CMK (cell line): Measurements from ENCODE around the gene NF1.
"Not testable (repeated sequence)": the region's sequence is repeated elsewhere in the genome, so short reads cannot be mapped to it uniquely, and the experiment has no call there.

Source experiments
- DNase-seq: peaks from one replicate; pipeline ENCODE4 v3.0.0-alpha.2; 2010; ENCODE audit warnings: low read depth

NF1 gene

DNA sequence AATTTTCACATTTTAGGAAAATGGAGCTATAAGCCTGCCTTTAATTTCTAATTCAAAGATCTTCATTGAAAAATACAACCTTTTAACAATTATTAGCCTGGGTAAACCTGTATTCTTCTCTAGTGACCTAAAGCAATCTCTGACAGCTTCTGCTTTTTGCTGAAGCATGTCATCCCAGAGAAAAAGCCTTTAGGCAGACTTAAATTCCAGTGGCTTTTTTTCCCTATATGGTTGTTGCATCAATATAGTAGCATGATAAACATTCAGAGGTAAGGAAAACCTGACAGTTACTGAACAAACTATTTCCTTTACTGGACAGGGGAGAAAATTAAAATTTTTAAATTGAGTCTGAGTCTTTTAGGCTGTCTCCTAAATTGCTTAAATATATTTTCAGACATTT lies 234.4 kb downstream of the NF1 start:
- no peak for DNase-seq

DNA sequence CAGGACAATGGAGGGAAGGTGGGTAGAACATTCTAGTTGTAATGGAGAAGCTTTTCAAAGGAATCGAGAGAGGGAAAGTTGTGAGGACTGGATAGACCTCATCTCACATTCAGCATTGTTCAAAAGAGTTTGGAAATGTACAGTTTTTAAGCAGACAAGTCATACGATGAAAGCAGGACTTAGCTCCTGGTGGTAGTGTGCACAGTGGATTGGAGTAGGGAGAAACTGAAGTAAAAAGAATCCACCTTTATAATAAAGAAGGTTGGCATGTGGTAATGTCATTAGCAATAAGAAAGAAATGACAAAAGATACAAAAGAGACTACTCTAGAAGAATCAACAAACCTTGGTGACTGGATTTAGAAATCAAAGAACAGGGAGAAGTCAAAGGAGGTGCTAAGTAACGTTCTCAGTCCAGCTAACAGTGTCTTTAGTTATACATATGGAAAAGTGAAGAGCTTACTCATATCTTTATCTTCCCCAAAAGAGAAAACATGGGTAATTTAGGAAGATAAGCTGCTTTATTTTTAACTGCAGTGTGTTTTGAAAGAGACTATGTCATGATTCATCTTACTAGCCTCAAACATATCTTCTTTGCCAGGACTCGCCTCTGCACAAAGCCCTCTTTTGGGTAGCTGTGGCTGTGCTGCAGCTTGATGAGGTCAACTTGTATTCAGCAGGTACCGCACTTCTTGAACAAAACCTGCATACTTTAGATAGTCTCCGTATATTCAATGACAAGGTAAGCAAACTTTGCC lies 245.3 kb downstream of the NF1 start:
- DNase-seq, result no peak

DNA sequence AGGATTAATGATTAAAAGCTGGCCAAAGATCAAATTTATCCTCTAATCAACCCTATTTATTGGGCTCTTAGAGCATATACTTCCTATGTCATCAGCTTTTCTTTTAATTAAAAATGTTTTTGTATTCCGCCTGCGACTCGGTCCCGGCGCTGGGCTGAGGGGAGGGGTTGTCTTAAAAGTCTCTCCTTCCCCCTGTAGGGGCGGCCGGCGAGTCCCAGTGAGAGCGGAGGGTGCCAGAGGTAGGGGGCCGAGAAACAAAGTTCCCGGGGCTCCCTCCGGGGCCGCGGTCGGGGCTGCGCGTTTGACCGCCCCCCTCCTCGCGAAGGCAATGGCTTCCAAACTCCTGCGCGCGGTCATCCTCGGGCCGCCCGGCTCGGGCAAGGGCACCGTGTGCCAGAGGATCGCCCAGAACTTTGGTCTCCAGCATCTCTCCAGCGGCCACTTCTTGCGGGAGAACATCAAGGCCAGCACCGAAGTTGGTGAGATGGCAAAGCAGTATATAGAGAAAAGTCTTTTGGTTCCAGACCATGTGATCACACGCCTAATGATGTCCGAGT lies 250.5 kb downstream of the NF1 start:
- DNase-seq, result not testable (repeated sequence)

DNA sequence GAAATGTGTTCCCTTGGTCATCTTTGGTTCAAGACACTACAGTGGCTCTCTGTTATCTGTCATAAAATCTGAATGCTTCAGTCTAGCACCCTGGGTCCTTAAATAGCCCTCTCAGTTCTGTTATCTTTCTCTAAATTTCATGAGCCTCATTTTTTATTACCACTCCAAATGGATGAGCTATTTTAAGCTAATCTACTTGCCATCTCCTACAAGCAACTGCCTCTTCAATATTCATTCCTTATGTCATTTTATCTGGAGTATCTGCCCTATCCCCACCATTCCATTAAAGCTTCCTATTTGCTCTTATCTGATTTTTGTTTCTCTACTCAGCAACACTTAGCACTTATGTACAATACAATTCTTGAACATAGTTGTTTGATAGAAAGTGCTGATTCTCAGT lies 254.7 kb downstream of the NF1 start:
- no peak for DNase-seq

DNA sequence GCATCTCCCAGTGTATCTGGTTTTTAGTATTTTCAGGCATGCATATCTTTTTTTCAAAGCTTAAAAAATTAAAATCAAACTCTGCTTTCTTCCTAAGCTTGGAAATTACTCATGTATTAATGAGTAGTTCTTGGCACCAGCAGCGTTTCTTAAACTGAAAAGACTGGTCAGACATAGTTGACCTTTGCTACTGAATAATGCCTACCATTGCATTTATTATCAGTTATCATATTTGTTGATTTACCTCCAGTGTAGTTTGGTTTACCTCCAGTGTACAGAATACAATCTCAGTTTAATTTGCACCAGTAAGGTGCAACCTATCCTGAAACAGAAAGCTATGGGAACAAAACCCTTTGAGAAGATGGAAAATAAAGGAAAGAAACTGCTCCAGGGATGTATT lies 261.2 kb downstream of the NF1 start:
- no peak for DNase-seq

DNA sequence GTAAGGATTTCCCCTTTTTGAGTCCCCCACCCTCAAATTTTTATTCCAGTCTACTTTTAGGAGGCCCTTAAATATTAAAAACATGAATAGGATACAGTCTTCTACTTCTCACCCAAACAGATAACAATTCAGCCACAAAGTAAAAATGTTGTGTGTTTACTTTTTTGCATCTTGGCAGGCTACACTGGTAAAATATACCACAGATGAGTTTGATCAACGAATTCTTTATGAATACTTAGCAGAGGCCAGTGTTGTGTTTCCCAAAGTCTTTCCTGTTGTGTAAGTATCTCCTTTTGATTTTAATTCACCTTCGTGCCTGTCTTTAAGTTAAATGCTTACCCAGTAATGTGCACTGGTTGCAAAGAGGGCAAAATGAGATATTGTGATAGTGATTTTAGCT lies 262.3 kb downstream of the NF1 start:
- DNase-seq, result no peak

DNA sequence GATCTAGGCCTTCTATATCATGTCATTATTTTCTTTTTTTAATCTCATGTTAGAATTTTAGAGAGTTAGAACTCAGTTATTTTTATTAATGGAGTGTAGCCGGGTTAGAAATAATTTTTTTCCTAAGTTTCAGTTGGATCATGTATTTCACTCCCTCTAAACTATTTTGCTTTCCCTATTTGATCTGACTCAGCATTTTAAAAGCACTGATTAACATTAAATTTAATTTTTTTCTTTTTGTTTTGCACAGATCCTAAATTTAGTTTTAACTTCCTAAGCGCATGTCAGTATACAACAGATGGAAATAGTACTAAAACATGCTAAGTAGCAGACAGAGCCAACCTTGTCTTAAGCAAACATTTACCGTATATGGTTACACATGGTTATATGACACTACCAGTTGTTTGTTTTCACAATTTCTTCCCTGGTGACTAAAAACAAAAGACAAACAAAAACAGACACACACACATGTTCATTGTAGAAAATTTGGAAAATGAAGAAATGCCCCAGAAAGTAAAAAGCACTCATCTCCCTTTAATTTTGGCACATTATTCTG lies 263.1 kb downstream of the NF1 start:
- no peak for DNase-seq

DNA sequence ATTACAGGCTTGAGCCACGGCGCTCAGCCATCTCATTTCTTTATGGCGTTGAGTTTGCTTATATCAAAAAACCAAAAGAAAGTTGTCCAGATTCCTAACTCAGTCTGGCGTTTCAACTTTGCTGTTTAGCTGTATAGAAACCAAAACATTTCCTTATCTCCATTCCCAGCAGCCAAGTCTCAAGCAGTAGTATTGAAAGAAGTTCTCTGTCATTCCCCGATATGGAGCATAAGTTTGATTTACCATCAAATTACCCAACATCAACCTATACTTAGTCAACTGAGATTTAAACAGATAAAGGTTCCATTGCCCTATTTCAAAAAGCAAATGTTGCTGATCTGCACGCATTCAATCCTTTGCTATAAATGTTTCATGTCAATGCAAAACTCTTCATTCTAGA lies 269.2 kb downstream of the NF1 start:
- DNase-seq, result no peak

DNA sequence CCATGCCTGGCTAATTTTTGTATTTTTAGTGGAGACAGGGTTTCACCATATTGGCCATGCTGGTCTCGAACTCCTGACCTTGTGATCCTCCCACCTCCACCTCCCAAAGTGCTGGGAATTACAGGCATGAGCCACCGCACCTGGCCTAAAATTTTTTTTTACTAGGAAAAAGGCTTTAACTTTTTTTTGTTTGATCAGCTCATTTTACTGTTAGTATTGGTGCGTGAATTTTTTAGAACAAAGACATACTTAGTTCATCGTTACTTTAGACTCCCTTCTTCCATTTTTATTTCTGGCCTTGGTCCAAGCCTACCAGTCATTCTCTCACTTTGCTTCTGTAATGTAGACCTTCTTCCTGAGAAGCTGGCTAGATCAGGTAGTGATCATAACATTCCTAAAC lies 271.3 kb downstream of the NF1 start:
- DNase-seq, result no peak

DNA sequence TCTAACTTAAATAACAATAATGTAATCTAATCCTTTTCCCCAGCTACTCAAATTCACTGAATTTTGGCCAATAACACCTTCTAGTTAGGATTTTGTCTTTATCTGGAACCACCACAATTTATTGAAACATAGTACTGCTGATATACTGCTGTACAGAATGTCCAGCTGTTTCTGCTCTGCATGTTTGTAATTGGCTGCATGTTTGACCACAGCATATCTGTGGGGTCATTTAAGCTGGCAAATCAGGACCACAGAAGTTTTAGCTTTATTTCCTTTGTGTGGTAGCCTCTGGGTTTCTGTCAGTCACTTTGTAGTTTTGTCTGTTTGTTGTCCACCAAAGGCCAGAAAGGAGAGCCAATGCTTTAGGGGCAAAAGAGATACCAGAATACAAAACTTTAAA lies 274.5 kb downstream of the NF1 start:
- no peak for DNase-seq

DNA sequence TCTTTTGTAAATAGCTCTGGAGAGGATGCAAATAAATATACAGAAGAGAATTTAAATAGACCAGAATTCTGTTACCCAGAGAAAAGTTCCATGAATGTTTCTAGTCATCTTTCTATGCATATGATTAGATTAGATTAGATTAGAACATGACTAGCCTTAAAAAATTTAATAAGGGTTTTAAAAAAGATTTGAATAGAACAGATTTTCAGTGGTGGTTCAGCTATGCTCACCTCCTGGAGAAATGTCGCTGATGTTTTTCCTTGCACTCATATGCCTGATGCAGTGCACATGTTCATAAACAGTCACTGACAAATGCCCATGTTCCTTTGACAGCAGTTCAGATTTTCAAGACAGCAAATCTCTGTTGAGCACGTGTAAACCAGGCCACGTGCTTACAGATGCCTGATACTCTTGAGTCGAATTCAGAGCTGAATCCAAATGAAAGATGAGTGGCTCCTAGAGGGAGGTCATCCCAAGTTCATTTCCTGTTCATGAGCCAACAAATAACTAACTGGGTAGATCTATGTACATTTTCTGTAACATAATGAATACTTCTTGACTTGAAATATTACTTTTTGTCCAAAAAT lies 276.8 kb downstream of the NF1 start:
- no peak for DNase-seq

DNA sequence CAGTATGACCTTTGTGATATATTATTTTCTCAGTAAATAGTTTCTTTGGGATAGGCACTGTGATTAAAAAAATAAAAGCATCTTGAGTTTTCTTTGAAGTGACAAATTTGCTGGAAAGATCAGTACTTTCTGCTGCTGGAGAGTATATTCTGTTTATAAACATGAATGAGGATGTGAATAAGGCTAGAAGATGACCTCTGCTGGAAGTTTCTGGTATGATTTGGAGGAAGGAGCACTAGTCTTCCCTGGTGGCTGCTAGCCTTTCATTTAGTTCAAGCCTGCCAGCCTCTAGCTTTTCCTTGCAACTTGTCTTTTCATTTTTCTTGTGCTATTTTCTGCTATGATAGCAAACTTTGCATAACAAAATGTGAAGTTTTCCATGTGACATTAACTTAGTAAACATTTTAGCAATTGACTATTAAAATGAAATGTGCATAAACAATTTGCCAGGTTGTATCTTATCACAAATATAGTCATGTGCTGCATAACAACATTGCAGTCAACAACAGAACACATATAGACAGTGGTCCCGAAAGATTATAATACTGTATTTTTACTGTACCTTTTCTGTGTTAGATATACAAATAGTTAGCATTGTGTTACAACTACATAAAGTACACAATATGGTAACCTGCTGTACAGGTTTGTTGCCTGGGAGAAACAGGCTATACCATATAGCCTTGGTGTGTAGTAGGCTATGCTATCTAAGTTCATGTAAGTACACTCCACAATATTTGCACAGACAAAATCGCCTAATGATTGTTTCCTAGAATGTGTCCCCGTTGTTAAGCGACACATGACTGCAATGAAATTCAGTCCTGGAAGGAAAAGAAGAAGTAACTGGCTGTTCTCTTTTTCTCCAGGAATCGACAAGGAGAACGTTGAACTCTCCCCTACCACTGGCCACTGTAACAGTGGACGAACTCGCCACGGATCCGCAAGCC lies 278.6 kb downstream of the NF1 start:
- DNase-seq, result no peak

DNA sequence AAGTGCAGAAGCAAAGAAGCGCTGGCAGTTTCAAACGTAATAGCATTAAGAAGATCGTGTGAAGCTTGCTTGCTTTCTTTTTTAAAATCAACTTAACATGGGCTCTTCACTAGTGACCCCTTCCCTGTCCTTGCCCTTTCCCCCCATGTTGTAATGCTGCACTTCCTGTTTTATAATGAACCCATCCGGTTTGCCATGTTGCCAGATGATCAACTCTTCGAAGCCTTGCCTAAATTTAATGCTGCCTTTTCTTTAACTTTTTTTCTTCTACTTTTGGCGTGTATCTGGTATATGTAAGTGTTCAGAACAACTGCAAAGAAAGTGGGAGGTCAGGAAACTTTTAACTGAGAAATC lies 279.3 kb downstream of the NF1 start:
- no peak for DNase-seq

DNA sequence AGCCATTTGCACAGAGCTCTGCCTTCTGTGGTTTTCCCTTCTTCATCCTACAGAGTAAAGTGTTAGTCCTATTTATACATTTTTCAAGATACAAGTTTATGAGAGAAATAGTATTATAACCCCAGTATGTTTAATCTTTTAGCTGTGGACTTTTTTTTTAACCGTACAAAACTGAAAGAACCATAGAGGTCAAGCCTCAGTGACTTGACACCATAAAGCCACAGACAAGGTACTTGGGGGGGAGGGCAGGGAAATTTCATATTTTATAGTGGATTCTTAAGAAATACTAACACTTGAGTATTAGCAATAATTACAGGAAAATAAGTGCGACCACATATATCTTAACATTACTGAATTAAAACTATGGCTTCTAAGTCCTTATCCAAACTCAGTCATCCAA lies 279.7 kb downstream of the NF1 start:
- no peak for DNase-seq

DNA sequence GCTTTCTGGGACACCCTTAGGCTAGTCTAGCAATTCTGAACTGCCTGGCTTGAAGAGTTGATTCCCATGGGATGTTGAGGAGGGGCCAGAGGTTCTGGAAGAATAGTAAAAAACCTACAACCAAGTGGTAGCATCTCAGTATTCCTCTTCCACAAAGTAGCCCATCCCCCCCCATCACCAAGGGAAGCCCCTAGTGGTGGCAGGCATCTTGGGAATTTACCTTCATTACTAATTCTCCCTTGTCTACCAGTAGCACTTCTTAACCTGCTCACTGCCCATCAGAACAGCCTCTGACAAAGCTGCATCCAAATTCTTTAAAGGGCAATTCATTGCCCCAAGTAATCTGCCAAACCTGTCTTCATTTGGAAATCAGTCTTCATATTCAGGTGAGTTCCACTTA lies 283.9 kb downstream of the NF1 start:
- DNase-seq, result no peak

DNA sequence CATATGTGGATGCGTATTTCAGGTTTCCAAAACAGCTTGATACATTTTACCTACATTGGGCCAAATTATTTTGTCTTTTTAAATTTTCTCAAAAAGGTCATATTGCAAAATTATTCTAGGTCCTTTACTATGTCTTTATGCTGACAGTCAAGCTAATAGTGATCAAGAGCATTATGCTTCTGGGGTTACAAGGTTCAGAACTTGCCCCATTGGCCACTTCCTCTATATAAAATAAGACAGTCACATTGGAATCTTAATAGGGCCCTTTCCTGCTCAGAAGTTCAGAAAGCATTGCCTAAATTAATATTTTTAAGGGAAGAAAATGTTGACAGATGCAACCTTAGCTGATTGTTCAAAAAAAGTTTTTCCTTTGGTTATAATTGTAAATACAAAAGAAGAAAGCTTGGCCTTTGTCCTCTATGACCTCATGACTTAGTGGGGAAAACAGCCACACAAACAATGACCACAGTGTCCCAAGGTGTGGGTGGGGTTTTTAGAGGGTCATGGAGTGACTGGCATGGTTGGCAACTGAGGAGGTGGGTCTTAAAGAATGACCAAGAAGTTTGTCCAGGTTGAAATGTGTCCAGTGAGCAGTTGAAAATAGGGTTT lies 284.9 kb downstream of the NF1 start:
- DNase-seq, result no peak

DNA sequence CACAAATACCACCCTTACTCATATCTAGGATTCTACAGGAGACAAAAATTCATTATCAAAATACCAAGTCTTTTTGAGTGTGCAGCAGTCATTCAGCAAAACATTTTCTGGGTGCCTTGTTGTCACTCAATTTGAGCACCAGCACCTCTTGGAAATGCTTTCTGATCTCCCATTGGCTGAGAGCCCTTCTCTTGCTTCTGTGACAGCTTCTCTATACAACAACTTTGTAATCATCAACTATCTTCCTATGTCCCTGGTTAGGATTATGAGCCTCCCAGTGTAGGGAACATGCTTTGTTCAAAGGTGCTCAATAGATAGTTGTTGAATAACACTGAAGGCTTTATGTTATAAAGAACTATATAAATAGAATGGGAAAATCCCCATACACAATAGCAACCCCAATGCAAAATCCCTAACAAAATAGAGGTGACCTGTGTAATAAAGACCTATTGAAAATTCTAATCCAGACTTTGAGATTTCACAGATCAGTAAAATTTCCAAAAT lies 286.4 kb downstream of the NF1 start:
- no peak for DNase-seq

DNA sequence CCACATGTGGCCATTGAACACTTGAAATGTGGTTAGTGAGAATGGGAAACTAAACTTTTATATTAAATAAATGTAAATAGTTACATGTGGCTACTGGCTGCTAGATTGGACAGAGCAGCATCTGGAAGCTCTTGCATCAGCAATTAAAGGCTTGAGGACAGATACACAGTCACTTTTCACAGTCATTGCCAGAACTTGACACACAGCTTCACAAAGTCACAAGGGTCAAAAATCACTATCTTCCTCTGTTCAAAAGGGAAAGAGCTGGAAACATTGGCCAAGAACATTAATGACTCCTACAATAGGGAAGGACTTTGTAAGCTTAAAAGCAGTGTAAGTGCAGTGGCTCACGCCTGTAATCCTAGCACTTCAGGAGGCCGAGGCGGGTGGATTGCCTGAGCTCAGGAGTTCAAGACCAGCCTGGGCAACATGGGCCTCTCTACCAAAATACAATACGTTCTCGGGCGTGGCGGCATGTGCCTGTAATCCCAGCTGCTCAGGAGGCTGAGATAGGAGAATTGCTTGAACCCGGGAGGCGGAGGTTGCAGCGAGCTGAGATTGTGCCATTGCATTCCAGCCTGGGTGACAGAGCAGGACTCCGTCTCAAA lies 288.0 kb downstream of the NF1 start:
- not testable (repeated sequence) for DNase-seq

DNA sequence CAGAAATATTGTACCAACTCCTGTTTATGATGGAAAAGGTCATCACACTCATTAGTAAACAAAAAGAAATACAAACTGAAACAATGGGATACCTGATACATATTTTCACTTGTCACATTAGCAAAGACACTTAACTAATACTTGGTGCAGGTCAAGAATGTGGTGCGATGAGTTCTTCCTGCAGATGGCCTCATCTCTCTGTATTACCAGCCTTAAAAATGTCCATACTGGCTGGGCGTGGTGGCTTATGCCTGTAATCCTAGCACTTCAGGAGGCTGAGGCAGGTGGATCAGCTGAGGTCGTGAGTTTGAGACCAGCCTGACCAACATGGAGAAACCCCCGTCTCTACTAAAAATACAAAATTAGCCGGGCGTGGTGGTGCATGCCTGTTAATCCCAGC lies 288.7 kb downstream of the NF1 start:
- not testable (repeated sequence) for DNase-seq

DNA sequence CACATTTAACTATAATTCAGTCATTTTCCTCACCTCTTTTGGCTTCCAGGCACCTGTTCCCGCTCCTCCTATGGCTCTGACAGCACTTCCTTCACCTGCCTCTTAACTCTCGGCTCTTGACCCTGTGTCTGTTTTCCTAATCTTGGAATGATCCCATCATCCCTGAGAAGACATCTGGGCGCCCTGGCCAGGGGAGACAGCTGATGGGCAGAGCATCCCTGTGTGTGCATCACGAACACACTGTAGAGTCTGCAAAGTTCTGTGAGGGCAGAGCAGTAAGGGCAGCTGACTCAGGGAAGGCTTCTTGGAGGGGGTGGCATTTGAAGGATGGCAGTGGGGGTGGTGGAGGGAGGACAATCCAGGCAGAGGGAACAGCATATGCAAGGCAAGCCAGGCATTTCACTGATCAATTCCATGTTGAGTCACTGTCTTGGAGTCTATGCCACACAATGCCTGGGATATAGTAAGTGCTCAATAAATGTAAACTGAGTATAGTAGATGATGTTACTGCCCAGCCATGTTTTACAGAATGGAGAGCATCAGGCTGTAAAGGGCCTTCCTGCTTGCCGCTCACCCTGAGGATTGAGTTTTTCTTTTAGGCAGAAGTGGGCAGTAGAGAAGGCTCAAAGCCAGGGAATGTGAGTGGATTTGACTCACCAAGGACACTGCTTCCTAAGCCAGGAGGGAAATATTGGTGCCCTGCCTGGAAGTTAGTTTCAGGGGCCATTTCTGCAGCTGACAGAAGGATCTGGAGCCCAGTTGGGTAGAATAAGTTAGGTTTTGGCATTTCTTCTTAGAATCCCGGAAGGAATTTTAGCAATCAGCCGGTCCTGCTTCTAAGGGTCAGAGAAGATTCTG lies 290.9 kb downstream of the NF1 start:
- no peak for DNase-seq
